GM21576 (cell line): ENCODE data around the gene MARCKSL1.
"Not testable (repeated sequence)": the region's sequence is repeated elsewhere in the genome, so short reads cannot be mapped to it uniquely, and the experiment has no call there.

ENCODE experiments used
- ATAC-seq: cut with Tn5 transposase; IDR thresholded peaks from one replicate; pipeline ENCODE4 v1.9.1; 2021; ENCODE audit warnings: mild to moderate bottlenecking, moderate library complexity; ENCODE audit not compliant: unreplicated experiment

Gene MARCKSL1

DNA sequence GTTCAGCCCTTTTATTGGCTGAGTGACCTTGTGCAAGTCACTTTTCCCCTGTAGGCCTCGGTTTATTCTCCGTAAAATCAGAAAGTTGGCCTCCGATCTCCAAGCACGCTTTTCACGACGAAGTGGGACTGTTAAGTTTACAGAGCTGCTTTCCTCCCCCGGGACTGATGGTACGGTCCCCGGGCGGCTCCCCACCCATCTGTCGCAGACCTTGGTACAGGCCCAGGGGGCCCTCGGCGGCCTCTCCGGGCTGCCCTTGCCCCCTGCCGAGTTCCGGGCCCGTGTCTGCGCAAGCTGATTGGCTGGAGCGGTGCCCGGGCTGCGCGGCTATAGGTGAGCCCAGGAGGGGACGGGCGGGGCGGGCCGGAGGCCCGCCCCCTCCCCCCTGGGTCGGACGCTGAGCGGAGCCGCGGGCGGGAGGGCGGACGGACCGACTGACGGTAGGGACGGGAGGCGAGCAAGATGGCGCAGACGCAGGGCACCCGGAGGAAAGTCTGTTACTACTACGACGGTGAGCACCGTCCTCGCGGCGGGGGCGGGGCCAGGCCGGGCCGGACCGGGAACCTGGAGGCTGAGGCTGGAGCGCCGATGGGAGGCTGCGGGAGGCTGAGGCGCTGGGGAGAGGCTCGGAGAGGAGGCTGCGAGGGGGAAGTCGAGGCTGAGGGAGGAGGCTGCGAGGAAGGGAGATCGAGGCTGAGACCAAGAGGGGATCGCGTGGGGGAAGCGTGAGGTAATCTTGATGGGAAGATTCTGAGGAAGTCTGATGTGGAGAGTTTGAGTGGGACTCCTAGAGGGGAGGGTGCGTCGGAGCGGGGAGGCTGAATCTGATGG is 44.1 kb downstream of the MARCKSL1 start, which contains the start of gene HDAC1:
TSS of gene HDAC1 (plus strand) at position 376 of the 831 bp plus-strand sequence. CDS start at position 463, 87 bp downstream.
- ATAC-seq = peak; percentile 92

DNA sequence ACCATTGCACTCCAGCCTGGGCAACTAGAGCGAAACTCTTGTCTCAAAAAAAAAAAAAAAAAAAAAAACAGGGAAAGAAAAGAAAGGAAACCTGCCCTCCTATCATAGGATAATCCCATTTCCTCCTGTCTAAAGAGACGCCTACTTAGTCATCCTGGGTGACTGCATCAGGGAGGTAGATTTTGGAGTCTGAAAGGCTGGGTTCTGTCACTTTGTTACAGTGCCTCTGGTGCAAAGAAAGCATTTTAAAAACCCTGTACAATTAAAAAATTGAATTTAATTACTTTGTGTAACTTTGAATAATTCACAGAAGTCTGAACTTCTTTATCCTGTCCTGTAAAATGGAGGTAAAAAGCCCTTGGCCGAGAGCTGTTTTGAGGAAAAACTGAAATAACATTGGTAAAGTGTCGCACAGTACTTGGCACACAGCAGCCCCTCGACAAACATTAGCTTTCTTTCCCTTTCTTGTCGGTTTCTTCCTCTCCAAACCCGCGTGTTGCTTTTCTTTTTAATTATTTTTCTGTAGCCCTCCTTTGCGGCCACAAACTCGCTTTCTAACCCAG is 44.8 kb downstream of the MARCKSL1 start:
- no peak for ATAC-seq

DNA sequence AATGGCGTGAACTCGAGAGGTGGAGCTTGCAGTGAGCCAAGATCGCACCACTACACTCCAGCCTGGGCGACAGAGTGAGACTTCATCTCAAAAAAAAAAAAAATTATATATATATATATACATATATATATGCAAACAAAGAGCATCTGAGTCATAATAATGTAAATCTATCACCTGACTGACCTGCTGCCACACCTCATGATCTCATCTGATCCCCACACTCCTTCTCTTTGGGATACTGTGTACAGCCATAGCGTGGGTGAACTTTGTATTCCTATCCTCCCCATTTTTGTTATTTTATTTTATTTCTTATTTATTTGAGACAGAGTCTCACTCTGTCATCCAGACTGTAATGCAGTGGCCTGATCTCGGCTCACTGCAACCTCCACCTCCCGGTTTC is 46.8 kb downstream of the MARCKSL1 start:
- ATAC-seq = no peak

DNA sequence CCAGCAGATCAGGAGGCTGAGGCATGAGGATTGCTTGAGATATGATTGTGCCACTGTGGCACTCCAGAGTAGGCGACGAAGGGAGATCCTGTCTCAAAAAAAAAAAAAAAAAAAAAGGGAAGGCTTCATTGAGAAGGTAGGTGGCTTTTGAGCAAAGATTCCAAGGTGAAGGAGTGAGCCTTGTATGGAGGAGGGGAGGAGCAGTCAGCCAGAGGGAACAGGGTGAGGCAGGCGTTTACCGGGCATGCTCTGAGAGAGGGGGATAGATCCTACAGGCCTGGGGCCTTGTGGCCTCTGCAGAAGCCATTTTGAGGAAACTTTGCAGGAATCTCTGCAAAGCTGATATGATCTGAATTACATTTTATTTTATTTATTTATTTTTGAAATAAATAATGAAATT is 49.3 kb downstream of the MARCKSL1 start:
- no peak for ATAC-seq

DNA sequence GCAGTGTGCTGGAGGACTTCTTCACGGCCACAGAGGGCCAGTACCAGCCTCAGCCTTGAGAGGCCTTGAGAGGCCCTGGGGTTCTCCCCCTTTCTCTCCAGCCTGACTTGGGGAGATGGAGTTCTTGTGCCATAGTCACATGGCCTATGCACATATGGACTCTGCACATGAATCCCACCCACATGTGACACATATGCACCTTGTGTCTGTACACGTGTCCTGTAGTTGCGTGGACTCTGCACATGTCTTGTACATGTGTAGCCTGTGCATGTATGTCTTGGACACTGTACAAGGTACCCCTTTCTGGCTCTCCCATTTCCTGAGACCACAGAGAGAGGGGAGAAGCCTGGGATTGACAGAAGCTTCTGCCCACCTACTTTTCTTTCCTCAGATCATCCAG is 50.4 kb downstream of the MARCKSL1 start:
- no peak for ATAC-seq

DNA sequence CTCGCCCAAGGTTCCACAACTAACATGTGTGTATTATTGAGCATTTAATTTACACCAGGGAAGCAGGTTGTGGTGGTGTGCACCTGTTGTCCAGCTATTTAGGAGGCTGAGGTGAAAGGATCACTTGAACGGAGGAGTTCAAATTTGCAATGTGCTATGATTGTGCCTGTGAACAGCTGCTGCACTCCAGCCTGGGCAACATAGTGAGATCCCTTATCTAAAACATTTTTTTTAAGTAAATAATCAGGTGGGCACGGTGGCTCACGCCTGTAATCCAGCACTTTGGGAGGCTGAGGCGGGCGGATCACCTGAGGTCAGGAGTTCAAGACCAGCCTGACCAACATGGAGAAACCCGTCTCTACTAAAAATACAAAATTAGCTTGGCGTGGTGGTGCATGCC is 51.3 kb downstream of the MARCKSL1 start:
- ATAC-seq = not testable (repeated sequence)
